GM21423 (cell line): ENCODE data around the gene ATP8A2.

Source experiments
- ATAC-seq: cut with Tn5 transposase; IDR thresholded peaks from one replicate; pipeline ENCODE4 v1.9.1; 2021; ENCODE audit warnings: mild to moderate bottlenecking, moderate library complexity; ENCODE audit not compliant: unreplicated experiment

Gene ATP8A2

DNA sequence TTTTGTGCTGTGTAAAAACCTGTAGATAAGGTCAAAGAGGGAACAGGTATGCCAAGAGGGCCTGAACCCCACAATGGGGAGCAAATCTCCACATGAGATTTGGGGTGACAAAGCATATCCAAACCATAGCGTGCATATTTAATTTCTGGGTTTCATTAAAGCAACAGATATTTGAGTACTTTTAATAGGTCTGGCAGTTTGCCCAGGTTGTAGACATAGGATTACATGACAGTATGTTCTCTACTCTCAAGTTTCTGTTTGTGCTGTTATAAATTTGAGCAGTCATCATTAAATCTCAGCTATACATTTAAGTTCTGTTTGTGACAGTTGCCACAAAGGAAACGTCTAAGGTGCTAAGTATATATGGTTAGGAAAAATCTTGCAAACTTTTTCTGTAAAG lies 236.4 kb downstream of the ATP8A2 start:
- ATAC-seq, result no peak

GRCh38 chr13:25616674-25617073 lies 244.9 kb downstream of the ATP8A2 start:
- ATAC-seq, result no peak

DNA sequence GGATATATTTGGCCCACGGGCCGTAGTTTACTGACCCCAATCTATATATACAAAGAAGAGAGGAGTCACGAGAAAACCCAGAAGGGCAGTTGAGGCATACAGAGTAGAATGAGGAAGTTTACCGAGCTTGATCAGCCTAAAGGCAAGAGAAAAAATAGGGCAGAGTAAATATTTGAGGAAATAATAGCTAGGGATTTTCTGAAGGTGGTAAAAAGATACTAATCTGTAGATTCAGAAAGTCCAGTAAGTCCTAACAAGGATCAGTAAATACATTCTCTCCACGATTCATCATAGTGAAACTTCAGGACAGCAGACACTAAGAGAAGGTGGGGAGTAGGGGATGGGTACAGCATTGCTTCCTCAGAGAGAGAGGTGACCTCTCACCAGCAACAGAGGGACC lies 248.1 kb downstream of the ATP8A2 start:
- no peak for ATAC-seq

- no peak for ATAC-seq
These were observed 253.6 kb downstream of the ATP8A2 start for GRCh38 chr13:25625414-25625813.

- no peak for ATAC-seq
These were observed 258.6 kb downstream of the ATP8A2 start for GRCh38 chr13:25630329-25630900.

DNA sequence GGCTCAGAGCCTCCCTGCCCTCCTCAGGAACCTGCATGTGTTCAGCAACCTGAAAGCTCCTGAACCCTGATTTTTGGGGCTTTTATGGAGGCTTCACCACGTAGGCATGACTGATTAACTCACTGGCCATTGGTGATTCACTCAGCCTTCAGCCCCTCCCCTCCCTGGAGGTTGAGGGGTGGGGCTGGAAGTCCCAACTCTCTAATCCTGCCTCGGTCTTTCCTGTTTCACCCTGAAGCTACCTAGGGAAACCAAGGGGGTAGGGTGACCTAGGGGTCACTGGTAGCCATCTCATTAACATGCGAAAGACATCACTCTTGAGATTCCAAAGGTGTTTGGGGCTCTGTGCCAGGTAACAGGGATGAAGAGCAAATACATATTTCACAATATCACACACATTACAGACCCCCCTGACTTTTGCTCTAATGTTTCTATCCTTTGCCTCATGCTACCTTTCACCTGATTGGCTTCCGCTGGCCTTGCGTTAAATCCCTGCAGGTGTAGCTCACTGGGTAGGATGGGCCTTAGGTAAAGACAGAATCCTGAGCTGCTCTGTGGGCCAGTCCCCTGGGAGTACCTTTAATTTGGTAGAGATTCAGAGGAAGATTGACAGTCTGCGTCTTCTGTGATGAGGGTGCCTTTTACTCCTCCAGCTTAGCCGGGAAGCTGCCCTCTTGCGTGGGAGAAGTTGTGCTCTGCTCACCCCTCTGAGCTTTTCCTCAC lies 260.6 kb downstream of the ATP8A2 start:
- no peak for ATAC-seq

- ATAC-seq, result no peak
These were observed 261.3 kb downstream of the ATP8A2 start for GRCh38 chr13:25633093-25633492.

GRCh38 chr13:25645681-25646080 lies 273.9 kb downstream of the ATP8A2 start:
- ATAC-seq, result no peak

- no peak for ATAC-seq
These were observed 277.3 kb downstream of the ATP8A2 start for GRCh38 chr13:25649001-25649633.

DNA sequence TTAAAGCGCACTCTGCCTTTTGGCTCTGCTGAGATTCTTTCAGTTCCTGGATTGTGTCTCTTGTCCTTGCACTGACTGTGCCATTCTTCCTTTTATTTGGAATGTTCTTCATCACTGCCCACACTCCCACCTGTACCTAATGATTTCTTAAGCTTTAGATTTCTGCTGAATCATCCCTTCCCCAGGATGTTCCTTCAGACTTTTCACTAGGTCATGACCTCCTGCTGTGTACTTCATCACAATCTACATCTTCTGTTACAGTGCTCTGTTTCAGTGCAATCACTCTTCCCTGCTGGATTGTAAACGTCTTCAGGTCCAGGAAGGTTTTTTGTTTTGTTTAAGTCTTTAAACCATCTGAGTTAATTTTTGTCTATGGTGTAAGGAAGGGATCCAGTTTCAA lies 281.0 kb downstream of the ATP8A2 start:
- ATAC-seq, result no peak

DNA sequence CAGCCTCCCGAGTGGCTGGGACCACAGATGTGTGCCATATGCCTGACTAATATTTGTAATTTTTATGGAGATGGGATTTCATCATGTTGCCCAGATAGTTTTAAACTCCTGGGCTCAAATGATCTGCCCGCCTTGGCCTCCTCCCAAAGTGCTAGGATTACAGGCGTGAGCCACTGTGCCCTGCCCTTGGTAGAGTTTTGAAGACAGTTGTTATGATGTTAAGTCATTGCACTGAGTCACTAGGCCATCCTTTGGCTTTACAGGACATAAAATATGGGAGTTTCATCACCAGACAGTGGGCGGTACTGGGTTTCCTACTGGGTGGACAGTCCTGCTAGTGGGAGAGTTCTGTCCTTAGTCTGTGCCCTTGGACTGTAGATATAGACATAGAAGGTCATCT lies 282.5 kb downstream of the ATP8A2 start:
- ATAC-seq, result no peak

GRCh38 chr13:25657157-25657556 lies 285.4 kb downstream of the ATP8A2 start:
- no peak for ATAC-seq

- ATAC-seq, result no peak
These were observed 287.5 kb downstream of the ATP8A2 start for GRCh38 chr13:25659091-25659795.

DNA sequence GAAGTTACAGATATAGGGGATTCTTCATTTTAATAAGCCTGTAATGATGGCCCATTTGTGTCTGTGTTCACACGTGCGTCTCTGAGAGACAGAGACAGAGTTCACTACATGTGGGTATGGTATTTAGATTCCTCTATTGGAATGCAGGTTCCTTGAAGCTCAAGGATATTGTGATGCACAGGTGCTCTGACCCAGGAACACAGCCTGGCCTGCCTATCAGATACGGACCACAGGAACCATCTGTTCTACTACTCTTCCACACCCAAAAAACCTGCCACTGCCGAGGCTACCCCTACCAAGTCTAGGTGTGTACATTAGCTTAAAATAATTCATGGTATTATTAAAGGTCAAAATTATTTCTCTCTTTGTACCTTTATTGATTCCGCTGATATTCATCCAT lies 289.2 kb downstream of the ATP8A2 start:
- ATAC-seq, result no peak

- no peak for ATAC-seq
These were observed 290.7 kb downstream of the ATP8A2 start for GRCh38 chr13:25662516-25662915.

DNA sequence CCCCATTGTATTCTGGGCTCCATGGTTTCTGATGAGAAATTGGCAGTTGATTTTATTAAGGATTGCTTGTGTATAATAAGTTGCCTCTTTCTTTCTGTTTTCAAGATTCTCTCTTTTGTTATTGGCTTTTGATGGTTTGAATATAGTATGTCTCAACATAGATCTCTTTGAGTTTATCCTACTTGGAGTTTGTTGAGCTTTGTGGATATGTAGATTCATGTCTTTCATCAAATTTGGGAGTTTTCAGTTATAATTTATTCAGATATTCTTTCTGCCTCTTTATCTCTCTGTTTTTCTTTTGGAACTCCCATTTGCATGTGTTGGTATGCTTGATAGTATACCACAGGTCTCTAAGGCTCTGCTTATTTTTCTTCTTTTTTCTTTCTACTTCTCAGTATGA lies 296.6 kb downstream of the ATP8A2 start:
- ATAC-seq, result no peak

DNA sequence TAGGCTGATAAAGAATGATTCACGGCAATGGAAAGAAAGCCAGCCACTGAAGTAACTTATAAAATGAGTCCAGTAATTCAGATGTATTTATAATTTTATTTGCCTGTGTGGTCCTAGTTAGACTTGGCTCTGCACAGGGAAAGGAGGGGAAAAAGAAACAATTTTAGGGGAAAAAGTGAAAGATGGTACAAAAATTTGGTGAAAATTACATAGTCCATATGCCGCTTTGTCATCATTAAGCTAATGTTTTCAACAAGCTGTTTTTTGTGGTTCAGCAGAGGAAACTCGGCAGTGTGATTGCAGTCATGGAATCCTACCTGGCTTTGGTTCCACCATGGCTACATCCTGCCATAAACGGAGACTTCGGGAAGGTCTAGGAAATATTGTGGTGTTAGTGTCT lies 301.9 kb downstream of the ATP8A2 start:
- no peak for ATAC-seq

GRCh38 chr13:25674371-25674770 lies 302.6 kb downstream of the ATP8A2 start:
- no peak for ATAC-seq

GRCh38 chr13:25675060-25675459 lies 303.3 kb downstream of the ATP8A2 start:
- ATAC-seq, result no peak

- ATAC-seq, result no peak
These were observed 306.2 kb downstream of the ATP8A2 start for GRCh38 chr13:25677956-25678355.

DNA sequence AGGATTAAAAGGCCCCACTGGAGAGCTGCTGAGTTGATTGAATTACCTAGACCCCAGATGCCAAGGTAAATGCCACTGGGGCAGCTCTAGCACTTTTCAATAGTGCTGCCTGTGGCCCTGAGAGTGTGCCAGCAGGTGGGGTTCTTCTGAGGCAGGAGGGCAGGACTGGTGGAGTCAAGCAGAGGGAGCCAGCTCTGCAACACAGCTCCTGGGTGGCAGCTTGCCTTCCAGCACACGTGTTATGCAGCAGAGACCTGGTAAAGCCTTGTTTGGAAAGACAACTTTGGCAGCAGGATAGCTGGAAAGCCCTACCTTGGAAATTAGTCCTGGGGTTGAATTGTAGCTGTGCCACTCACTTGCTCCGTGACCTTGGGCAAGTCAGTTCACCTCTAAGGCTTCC lies 306.6 kb downstream of the ATP8A2 start:
- ATAC-seq, result no peak

- no peak for ATAC-seq
These were observed 307.4 kb downstream of the ATP8A2 start for GRCh38 chr13:25679159-25679558.
